ENCODE measurements around the gene PMM1. TPM values are rescaled to one million over a fixed set of nuclear protein-coding genes. Genes with fewer than 3 reads are reported as not detected.

Gene PMM1
- polyA plus RNA-seq, 1 donor from 2014 or later: 55.5 TPM

- TF ChIP-seq TAF1 (IDR thresholded peaks at IDR 0.05; ENCODE audit: low read depth): no peak
- no peak for TF ChIP-seq RAD21 (conservative IDR thresholded peaks at IDR 0.05)
- no peak for TF ChIP-seq POLR2AphosphoS5 (IDR thresholded peaks at IDR 0.05)
These were observed 55.4 kb downstream of the PMM1 start (continued) for GRCh38 chr22:41534219-41534618.

GRCh38 chr22:41532908-41533825 is 56.5 kb downstream of the PMM1 start:
- H2AFZ ChIP-seq (ENCODE audit: low read depth, low read length): no peak overlapping the region
- H3K4me2 ChIP-seq (ENCODE audit: low read length): no peak overlapping the region
- H3K27ac ChIP-seq (ENCODE audit: low read length): no peak overlapping the region
- TF ChIP-seq, protein P1, sequence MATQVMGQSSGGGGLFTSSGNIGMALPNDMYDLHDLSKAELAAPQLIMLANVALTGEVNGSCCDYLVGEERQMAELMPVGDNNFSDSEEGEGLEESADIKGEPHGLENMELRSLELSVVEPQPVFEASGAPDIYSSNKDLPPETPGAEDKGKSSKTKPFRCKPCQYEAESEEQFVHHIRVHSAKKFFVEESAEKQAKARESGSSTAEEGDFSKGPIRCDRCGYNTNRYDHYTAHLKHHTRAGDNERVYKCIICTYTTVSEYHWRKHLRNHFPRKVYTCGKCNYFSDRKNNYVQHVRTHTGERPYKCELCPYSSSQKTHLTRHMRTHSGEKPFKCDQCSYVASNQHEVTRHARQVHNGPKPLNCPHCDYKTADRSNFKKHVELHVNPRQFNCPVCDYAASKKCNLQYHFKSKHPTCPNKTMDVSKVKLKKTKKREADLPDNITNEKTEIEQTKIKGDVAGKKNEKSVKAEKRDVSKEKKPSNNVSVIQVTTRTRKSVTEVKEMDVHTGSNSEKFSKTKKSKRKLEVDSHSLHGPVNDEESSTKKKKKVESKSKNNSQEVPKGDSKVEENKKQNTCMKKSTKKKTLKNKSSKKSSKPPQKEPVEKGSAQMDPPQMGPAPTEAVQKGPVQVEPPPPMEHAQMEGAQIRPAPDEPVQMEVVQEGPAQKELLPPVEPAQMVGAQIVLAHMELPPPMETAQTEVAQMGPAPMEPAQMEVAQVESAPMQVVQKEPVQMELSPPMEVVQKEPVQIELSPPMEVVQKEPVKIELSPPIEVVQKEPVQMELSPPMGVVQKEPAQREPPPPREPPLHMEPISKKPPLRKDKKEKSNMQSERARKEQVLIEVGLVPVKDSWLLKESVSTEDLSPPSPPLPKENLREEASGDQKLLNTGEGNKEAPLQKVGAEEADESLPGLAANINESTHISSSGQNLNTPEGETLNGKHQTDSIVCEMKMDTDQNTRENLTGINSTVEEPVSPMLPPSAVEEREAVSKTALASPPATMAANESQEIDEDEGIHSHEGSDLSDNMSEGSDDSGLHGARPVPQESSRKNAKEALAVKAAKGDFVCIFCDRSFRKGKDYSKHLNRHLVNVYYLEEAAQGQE (IDR thresholded peaks at IDR 0.05; ENCODE audit: borderline replicate concordance): no peak
- peak; percentile 70 for TF ChIP-seq SMC3 (conservative IDR thresholded peaks at IDR 0.05; ENCODE audit: poor library complexity)
- no peak for TF ChIP-seq POLR2AphosphoS5 (IDR thresholded peaks at IDR 0.05)
- TF ChIP-seq EZH2 (IDR thresholded peaks at IDR 0.05; ENCODE audit: borderline replicate concordance, insufficient read depth, low read length, poor library complexity, severe bottlenecking): no peak
- no peak for TF ChIP-seq EP300 (conservative IDR thresholded peaks at IDR 0.05; ENCODE audit: poor library complexity, severe bottlenecking)
- no peak for TF ChIP-seq TAF1 (IDR thresholded peaks at IDR 0.05; ENCODE audit: low read depth)
- TF ChIP-seq MXI1 (conservative IDR thresholded peaks at IDR 0.05; ENCODE audit: poor library complexity, severe bottlenecking): no peak
- TF ChIP-seq, protein P2, sequence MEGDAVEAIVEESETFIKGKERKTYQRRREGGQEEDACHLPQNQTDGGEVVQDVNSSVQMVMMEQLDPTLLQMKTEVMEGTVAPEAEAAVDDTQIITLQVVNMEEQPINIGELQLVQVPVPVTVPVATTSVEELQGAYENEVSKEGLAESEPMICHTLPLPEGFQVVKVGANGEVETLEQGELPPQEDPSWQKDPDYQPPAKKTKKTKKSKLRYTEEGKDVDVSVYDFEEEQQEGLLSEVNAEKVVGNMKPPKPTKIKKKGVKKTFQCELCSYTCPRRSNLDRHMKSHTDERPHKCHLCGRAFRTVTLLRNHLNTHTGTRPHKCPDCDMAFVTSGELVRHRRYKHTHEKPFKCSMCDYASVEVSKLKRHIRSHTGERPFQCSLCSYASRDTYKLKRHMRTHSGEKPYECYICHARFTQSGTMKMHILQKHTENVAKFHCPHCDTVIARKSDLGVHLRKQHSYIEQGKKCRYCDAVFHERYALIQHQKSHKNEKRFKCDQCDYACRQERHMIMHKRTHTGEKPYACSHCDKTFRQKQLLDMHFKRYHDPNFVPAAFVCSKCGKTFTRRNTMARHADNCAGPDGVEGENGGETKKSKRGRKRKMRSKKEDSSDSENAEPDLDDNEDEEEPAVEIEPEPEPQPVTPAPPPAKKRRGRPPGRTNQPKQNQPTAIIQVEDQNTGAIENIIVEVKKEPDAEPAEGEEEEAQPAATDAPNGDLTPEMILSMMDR (IDR thresholded peaks at IDR 0.05; ENCODE audit: poor library complexity, severe bottlenecking): peak; percentile 73
- peak; percentile 61 for TF ChIP-seq RAD21 (conservative IDR thresholded peaks at IDR 0.05)
- H3K9me3 ChIP-seq (ENCODE audit: low read length): no peaks in the 10 kb centered on the region
- no peaks in the 10 kb centered on the region for H3K36me3 ChIP-seq (ENCODE audit: insufficient read depth, low read length)
- H3K27me3 ChIP-seq (ENCODE audit: insufficient read depth, low read depth, low read length): no peaks in the 10 kb centered on the region
- H4K20me1 ChIP-seq (ENCODE audit: insufficient read depth): no peaks in the 10 kb centered on the region
- no peak overlapping the region for H3K9ac ChIP-seq (ENCODE audit: low read length)
- no peaks in the 10 kb centered on the region for H3K9me2 ChIP-seq (ENCODE audit: insufficient read depth, low read length)
- H3F3A ChIP-seq (ENCODE audit: insufficient read depth, low read length, poor library complexity, severe bottlenecking): no peaks in the 10 kb centered on the region
- no peak overlapping the region for H3K4me3 ChIP-seq (ENCODE audit: low read length)
- H3K79me2 ChIP-seq (replicated peaks; ENCODE audit: insufficient read depth, low read length): peaks cover 3% of the 10 kb centered on the region

All from neural cell (in vitro differentiated cells).